CD1c-positive myeloid dendritic cell (primary cell): Measurements from ENCODE around the gene GPX7.
"Not testable (repeated sequence)": the region's sequence is repeated elsewhere in the genome, so short reads cannot be mapped to it uniquely, and the experiment has no call there.

ENCODE experiments used
- DNase-seq: peaks from one replicate; pipeline ENCODE4 v3.0.0-alpha.2; 2016; ENCODE audit errors: extremely low spot score

The GPX7 gene

DNA sequence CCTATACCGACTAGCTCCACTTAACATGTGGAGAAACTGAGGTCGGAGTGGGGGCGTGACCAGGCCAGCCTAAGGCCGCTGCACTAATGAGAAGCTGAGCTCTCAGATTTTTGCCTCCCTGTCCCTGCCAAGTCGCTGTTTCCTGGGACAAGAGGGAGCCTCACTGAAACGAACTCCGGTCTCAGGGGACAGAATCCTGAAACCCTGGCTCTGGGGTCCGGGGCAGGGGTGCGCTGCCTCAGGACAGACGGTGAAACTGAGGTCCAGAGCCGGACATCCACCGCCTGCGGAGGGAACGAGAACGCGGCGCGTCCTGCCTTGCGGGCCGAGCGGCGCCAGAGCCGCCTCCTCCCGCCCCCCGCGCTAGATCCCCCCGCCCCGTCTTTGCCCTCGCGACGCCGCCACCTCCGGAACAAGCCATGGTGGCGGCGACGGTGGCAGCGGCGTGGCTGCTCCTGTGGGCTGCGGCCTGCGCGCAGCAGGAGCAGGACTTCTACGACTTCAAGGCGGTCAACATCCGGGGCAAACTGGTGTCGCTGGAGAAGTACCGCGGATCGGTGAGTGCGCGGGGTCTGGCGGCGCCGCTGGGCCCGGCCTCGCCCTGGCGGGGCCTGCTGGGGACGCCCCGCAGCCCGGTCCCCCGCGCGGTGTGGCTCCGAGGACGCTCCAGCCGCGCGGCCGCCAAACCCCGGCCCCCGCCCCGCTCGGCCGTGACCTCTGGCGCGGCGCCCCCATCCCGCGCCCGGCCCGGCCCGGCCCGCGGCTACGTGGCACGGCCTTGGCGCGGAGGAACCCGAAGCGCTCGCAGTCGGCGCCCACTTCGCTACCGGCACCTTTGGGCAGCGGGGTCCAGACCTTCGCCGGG, at the start of gene GPX7:
GPX7 (plus strand) TSS at position 381 of the 865 bp plus-strand sequence; CDS start at position 420, 39 bp downstream.
- peak; percentile 35 for DNase-seq

DNA sequence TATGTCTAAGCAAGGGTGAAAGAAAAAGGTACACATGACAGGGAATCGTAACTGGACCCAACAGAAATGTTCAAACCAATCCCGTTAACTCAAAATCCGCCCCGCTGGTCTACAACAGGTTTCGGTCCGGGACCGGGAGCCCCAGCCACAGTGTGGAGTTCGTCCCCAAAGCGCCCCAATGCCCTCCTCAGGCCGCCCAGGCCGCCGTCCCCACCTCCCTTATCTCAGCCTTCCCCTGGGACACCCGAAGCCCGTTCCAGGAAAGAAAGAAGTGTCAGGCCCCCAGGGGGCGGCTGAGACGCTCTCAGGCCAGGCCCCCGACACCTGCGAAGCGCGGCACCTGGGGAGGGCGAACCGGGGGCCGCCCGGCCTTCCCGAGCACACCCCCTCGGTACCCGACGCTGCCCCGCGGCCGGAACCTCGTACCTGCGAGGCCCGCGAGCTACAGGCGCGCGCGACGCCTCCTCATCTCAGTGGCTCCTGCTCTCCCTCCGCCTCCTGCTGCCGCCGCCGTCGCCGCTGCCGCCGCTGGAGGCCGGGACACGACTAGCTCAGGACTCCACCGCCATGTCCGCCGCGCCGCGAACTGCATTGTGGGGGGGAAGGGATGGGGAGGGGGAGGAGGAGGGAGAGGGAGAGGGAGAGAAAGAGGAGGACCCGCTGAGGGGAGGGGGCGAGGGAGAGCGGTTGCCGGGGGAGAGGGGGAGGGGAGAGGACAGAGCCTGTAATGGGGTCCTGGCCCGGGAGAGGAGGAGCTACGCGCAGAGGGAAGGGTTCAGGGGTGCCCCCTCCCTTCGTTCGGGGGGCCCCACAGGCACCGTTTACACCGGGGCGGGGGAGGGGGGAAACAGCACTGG, 49.4 kb upstream of the GPX7 start, which contains the start of gene TUT4:
TUT4 (minus strand) TSS at position 588 of the 857 bp plus-strand sequence. CDS start 26,812 bp downstream, outside the sequence.
- peak; percentile 75 for DNase-seq

DNA sequence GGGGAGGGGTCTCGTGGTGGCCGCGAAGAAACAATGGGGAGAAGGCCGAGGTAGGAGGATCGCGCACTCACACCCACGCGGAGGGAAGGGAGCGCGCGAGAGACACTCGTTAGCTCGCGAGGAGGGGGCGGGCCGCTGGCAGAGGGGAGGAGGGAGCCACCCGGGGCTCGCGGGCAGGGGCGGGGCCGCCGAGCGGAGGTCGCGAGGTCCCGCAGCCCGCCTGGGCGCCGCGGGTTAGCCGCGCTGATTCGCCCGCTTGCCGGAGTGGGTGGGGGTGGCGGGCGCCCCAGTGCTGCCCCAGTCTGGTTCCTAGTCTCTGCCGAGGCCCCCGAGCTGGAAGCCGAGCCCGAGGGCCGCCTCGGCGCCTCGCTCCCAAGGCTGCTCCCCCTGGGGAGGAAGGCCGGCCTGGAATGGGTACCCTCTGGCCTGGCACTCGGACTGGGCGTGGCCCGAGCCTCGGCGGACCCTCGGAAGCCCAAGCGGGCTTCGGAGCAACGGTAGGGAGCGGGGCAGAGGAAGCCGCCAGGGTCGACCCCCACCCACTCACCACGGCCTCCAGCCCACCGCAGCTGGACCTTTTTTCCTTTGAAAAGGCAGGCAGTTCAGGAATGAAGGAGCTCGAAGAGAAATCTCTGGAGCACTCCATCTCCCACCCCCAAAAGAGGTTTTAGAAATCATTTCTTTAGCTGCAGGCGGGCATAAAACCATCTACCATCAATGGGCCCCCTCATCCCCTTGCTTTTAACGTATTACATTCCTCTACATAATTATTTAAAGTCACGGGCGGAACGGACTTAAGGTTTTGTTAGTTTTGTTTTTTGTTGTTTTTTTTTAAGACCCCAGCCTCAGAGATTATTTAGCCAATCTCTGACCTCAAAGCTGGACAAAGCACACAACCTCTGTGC, 48.6 kb upstream of the GPX7 start:
- DNase-seq = peak; percentile 90

DNA sequence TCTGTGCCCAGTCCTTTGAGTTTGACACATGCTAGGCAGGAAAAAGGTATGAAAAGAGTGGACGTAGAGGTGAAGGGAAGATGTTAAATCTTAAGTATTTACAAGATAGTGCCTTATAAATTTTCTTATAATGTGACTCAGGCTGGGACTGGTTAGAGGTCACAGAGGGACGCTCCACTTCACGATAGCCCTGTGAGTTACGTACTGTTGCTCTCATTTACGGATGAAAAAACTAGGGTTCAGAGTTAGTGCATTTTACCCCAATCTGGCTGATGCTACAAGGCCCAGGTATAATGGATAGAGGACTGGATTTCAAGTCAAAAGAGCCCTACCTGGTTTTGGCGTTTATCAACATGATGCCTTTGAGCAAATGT, 47.9 kb upstream of the GPX7 start:
- no peak for DNase-seq

DNA sequence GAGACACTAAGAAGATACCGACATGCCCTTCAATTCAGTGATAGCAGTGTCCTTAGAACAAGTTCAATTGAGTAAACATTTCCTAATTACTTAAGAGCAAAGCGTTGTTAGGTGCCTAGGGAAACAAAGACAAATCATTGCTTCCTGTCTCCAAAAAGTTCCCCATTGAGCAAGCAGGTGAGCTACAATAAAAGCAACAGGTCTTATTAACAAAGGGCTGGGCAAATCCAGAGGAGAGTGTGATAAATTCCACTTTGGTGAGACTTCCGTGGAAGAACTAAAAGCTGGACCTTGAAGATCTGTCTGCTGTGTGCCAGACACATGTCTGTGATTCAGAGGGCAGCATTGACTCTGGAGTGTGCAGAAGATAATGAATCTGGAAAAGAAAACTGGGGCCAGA, 47.4 kb upstream of the GPX7 start:
- DNase-seq = no peak

DNA sequence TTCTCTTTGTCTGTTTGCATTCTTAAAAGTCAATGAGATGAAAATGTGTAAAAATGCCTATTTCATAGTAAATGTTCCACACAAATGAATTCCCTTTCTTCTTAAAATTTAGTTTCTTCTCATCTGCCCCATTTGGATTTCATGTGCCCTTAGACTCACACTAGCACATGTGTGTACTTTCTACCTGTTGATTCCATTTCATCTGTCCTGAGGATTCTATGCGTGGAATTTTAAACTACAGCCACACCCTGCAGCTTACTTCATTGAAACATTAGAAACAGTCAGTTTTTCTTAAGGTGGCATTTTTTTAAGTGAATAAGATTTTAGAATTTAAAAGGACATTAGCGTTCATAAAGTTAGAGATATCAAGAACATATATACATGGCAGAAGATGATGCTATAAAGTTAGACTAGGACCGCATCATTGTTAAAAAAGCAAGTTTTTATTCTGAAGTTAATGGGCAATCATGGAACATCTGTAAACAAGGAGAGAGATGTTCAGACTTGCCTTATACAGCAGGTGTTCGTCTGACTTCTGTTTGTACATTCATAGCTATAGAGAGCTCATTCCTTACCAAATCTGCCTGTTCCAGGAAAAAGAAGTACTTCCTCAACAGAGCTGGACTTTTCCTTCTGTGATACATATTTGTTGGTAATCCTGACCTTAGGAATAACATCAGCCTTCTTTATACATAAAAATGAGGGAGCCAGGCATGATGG, 45.4 kb upstream of the GPX7 start:
- no peak for DNase-seq

DNA sequence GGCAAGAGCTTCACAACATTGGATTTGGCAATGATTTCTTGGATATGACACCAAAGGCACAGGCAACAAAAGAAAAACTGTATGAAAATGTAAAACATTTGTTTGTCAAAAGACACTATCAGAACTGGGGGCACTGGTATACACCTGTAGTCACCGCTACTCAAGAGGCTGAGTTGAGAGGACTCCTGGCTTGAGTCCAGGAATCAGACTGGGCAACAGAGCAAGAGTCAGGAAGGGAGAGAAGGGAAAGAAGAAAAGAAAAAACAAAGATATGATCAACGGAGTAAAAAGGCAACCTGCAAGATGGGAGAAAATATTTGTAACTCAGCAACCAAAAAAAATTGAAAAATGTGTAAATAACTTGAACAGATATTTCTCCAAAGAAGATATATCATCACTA, 43.2 kb upstream of the GPX7 start:
- no peak for DNase-seq

DNA sequence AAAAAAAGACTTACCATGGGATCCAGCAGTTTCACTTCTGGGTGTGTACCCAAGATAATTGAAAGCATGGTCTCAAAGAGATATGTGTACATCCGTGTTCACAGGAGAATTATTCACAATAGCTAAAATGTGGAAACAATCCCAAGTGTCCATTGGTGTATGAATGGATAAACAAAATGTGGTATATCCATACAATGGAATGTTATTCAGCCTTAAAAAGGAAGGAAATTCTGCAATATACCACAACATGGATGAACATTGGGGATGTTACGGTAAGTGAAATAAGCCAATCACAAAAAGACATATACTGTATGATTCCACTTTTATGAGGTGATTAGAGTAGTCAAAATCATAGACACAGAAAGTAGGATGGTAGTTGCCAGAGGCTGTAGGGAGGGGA, 42.3 kb upstream of the GPX7 start:
- DNase-seq = peak; percentile 19

DNA sequence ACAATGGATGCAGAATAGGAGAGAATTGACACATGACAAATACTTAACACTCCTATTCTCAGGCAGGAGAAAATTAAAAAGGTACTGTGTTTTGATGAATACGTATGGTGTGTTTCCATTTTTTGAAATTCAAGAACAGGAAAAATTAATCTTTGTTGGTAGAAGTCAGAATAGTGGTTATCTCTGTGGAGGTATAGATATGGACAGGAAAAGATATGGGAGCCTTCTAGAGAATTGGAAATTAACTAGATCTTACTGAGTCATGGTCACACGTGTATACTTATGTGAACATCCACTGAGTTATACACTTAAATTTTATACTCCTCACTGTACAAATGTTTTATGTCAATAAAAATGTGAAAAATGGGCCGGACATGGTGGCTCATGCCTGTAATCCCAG, 39.4 kb upstream of the GPX7 start:
- DNase-seq = no peak

DNA sequence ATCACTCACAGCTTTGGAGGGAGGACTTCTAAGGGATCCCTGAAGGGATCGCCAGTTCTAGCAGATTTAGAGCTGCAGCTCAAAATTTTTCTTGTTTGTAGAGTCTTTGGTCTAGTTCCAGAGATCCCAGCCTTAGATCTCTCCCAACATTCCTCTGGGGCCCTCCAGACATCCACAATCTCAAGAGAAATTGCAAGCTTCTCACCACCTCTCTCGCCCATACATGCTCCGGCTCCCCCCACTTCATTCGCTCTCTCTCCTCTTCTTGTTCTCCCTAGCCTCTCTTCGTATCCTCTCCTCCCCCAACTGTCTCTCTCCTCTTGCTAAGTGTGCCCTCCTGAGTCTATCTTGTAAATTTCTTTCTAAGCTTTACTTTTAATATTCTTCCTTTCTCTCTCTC, 34.2 kb upstream of the GPX7 start:
- no peak for DNase-seq

DNA sequence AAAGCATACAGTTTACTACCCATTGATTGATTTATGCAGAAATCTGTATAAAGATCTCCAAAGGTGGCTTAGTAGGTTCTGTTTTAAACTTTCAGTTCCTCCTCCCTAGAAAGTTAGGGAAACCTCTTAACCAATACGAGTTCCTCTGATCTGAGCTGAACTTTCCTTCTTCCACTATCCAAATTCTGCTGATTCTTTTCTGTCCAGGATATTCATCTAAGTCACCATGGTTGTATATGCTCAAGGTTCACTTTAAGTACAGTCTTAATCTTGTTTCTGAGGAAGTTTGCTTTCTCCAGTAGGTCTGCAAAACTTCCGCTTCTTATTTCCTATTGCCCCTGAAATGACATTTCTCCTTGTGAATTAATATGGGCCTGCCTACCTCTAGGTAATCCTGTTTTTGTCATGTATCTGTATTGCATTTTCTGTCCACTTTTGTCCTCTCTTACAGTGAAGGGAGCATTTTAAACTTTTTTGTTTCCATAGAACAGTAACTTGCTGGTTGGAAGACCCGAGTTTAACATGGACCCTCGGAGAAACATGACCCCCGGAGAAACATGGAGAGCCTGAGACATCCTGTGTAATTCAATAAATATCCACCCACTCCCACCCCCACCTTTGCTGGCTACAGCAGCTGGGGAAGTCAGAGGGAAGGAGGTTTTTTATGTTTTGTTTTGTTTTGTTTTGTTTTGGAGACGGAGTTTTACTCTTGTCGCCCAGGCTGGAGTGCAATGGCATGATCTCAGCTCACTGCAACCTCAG, 32.5 kb upstream of the GPX7 start:
- peak; percentile 76 for DNase-seq

DNA sequence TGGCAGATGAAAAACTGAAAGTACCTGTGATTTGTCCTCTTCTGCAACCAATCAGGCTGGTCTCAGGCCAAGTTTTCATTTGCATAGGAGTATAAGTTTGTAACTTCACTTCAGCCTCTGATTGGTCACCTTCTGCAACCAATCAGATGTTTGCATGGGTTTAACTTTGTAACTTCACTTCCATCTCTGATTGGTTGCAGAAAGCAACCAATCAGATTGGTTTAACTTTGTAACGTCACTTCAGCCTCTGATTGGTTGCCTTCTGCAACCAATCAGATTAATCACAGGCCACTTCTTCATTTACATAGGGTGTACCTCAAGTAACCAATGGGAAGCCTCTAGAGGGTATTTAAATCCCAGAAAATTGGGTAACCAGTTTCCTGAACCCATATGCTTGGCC, 30.4 kb upstream of the GPX7 start:
- peak; percentile 30 for DNase-seq

DNA sequence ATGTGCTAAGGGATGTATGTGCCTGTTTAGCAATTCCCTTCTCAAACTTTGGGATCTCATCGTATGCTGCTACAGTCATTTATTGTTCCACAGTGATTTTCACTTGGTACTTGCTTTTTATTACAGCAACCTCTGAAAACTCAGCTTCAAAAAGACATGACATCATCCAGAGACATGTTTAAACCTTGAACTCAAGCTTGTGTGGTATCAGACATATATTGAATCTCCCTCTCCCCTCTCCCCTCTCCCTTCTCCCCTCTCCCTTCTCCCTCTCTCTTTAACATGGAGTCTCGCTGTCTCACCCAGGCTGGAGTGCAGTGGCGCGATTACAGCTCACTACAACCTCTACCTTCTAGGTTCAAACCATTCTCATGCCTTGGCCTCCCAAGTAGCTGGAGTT, 29.8 kb upstream of the GPX7 start:
- no peak for DNase-seq

DNA sequence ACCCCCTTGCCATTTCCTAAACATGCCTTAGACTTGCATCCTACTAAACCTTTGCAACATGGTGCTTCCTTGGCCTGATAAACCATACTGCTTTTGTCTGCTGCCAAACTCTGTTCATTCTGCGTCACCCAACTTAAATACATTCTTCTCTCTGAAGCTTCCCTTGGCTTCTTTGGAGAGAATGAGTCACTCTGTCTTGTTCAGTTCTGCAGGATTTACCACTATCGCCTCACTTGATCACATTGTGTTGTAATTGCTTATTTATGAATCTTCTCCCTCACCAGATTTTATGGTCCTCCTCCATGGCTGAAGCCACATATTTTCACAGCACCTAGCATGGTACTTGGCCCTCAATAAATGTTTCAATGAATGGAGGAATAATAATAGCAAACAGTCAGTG, 27.6 kb upstream of the GPX7 start:
- no peak for DNase-seq

DNA sequence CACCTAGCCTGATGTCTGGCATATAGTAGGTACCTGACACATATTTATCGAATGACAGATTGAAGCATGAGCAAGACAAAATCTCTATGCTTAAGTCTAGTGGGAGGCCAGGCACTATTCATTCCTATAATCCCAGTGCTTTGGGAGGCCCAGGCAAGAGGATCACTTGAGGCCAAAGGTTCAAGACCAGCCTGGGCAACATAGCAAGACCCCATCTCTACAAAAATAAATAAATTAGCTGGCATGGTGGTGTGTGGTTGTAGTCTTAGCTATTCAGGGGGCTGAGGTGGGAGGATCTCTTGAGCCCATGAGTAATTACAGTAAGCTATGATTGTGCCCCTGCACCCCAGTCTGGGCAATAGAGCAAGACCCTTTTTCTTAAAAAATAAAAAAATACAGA, 26.1 kb upstream of the GPX7 start:
- no peak for DNase-seq

DNA sequence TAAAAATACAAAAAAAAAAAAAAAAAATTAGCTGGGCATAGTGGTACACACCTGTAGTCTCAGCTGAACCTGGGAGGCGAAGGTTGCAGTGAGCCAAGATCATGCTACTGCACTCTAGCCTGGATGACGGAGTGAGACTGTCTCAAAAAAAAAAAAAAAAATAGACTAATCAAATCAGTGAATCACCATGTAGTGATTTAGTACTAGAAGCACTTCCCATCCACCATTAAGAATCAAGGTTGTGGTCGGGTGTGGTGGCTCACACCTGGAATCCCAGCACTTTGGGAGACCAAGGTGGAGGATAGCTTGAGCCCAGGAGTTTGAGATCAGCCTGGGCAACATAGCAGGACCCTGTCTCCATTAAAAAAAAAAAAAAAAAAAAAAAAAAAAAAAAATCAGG, 24.1 kb upstream of the GPX7 start:
- DNase-seq = not testable (repeated sequence)

DNA sequence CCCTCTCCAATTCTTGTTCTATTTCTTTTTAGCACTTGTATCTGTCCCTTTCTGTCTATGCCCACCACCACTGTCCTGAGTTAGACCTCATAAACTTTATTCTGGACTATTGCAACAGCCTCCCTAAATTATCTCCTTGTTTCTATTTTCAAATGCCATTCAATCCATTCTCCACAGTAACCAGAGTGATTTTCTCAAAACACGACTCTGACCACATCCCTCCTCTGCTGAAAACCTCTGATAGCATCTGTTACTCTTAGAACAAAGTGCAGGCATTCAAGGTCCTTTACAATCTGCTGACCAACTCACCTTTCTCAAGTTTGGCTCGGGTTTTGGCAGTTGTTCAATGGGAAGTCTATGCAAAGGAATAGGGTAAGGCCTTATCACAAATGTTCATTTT, 22.8 kb upstream of the GPX7 start:
- no peak for DNase-seq

DNA sequence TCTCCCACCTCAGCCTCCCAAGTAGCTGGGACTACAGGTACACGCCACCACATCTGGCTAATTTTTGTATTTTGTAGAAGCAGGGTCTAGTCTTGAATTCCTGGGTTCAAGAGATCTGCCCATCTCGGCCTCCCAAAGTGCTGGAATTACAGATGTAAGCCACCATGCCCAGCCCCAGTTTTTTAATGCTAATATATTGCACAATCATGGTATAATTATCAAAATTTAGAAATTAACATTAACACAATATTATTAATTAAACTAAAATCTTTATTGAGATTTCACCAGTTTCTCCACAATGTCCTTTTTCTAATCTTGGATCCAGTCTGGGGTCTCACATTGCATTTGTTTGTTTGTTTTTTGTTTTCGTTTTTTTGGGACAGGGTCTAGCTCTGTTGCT, 21.9 kb upstream of the GPX7 start:
- DNase-seq = no peak

DNA sequence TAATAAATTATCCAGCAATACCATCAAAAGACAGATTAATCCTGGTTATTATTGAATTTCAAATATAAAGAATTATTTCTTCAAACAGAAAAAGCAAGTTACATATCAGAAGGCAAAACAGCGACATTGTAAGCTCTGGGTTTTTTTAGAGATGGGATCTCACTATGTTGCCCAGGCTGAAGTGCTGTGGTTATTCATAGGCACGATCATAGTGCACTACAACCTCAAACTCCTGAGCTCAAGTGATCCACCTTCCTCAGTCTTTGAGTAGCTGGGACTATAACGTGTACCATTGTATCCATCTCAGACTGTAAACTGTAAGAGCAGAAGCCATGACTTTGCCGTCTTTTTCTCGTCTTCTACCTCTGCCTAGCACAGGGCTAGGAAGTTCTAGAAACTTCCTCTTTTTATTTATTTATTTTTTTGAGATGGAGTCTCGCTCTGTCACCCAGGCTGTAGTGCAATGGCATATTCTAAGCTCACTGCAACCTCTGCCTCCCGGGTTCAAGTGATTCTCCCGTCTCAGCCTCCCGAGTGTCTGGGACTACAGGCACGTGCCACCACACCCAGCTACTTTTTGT, 20.0 kb upstream of the GPX7 start:
- peak; percentile 11 for DNase-seq

DNA sequence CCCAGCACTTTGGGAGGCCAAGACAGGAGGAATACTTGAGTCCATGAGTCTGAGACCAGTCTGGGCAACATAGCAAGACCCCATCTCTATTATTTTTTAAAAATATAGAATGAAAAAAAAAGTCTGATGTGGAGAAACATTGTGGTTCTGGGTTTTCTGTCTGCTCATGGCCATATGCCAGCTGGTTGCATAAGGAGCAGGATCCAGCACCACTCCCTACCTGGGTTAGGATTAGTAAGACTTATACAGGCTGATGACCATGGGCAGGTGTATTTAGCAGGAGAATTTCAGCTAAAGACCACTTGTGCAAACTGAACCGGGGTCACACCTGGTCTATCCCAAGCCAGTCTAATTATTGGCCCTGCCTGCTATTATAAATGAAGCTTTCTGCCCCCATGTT, 16.7 kb upstream of the GPX7 start:
- no peak for DNase-seq
